ENCODE measurements around the gene MYLK3.

Gene MYLK3

DNA sequence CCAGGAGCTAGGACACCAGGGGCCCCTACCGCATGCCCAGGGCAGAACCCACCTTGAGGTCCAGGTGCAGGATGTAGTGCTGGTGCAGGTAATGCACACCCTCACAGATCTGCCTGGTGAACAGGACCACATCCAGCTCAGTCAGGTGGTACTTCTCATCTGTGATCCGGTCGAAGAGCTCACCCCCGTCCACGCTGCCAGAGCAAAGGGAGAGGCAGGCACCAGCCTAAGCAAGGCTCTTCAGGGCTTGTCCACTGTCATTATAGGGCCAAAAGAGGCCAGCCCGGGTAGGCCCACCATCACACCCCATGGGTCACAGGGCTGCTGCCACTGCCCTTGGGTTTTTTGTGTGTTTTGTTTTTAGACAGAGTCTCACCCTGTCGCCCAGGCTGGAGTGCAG, 21.0 kb downstream of the MYLK3 start:
- DNase-seq = no peak

DNA sequence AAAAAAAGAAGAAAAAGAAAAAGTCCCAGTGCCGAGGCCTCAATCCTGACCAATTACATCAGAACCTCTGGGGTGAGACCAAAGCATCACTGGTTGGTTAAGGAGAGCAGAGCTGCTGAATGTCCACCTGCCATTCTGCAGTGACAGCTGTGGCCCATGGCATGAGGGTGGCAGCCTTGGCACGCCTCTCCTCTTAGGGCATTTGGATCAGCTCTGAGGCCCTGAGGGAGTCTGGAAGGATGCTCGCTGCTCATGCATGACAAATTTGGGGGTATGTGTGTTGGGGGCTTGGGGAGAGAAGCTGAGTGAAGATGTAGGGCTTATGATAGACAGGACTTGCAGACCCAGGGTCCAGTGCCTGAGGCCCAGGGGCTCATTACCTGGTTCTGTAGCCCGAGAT, 26.3 kb downstream of the MYLK3 start:
- no peak for DNase-seq

DNA sequence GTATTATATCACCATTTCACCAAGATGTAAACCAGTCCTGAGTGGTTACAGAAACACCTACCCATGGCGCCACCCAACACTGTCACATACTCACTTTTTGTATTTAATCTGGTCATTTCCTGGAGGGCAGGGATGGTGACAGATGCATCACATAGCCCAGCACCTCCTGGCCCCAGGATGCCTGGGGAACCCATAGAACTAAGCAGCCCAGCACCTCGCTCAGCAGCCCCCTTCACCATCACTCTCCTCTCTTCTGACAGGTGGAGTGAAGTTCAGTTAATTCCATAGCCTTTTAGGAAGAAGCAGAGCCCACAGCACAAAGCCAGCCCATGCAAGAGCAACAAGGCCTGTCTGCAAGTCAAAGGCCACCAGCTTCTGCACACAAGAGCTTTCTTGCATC, 27.5 kb downstream of the MYLK3 start:
- DNase-seq = no peak

DNA sequence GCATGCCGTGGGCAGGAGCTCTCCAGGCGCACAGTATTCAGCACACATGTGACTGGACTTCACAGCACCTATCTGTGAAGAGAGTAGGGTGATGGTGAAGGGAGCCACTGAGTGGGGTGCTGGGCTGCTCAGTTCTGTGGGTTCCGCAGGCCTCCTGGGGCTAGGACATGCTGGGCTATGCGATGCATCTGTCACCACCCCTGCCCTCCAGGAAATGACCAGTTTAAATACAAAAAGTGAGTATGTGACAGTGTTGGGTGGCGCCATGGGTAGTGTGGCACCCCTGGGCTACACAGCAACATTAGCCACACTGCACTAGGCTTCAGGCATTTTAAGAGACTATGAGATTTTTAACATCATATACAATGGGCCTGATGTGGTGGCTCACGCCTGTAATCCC, 28.6 kb downstream of the MYLK3 start:
- DNase-seq = no peak

DNA sequence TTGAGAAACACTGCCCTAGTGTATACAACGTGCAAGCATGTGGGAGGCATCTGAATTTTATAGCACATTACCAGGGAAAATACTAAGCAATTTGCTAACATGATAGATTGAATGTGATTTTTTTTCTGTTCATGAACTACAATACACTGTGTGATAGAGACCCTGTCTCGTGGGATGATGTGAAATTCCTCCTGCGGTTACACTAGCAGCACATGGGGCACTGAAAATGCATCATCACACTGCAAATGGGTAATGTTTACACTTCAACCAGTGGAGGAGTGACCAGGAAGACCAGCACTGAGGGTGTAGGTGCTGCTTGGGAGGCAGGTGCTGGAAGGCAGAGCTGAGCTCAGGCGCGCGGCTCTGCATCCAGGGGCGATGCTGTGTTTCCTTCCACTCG, 29.9 kb downstream of the MYLK3 start:
- DNase-seq = no peak

DNA sequence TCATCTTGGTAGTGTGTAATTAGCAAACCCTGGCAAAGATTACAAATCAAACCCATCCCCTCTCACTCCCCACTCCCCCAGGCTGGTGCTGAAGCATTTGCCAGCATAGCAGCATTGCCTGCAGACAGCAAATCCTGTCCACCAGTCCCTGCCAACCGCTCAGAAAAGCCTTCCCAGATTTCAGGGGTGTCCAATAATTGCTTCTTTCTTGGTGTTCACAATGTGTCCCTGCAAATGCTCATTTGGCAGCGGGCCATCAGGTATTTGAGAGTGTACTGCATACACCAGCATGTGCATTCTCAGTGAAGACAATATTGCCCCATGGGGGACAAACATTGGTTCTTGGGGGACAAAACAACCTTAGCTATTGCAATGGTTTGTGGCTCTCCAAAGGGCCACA, 30.5 kb downstream of the MYLK3 start:
- peak; percentile 29 for DNase-seq

DNA sequence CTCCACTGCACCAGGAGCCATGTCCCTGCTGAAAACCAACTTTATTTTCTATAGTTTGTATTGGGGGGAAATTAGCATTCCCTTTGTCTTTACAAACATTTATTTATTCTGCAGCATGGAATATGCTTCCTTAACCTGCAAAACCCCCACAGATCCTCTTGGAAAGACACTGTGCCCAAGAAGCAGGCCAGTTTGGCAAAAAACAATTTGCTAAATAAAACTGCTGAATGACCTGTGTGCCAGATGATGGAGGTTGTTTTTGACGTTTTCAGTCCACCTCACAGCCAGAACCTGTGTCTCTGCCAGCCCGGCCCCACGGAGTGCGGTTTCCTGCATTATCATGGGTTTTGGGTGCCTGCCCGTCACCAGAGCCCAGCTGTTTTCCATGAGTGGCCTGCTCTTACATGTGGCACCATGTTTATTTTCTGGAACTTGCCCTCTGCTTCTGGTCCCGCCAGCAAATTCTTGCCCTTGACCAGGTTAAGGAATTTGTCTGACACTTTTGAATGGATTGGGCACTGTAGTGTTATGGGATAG, 32.3 kb downstream of the MYLK3 start:
- no peak for DNase-seq

DNA sequence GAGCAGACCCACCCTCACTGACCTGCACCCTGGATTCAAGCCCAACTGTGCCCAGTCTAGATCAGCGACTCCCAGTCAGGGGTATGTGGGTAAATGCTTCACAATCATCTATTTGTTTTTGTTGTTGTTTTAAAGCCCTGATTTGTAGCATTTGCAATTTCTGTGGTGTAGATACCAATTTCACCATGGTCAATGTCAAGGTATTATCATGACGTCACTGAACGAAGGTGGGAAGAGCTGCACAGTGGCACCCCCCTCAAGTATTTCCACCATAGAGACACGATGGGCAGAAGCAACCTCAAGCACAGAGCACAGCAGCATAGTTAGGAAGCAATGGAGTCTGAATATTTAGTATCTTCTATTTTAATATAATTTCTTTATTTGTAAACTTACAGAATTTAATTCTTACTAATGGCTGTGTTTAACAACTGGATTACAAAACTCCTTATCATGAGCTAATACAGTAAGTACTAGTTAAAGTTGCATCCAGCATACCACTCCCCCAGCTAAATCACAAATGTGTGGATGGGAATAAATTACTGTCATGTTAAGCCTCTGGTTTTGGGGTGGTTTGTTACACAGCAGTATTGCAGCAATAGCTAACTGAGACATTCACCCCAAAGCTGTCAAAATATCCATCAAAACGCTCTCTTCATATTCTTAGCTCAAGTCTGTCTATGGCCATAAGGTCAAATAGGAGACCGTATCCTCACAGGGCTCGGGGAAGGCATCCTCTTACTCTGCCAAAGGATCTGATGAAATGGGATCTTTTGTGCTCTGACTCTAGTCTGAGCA, 33.1 kb downstream of the MYLK3 start:
- no peak for DNase-seq

DNA sequence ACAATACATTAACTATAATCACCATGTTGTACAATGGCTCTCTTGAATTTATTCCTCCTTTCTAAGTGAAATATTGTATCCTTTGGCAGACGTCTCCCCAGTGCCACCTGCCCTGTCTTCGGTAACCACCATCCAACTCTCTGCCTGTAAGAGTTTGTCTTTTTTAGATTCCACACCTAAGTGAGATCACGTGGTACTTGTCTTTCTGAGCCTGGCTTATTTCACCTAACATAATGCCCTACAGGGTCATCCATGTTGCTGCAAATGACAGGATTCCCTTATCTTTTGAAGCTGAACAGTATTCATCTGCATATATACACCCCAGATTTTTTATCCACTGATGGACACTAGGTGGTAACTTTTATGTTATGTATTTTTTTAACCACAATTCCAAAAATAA, 34.5 kb downstream of the MYLK3 start:
- no peak for DNase-seq

DNA sequence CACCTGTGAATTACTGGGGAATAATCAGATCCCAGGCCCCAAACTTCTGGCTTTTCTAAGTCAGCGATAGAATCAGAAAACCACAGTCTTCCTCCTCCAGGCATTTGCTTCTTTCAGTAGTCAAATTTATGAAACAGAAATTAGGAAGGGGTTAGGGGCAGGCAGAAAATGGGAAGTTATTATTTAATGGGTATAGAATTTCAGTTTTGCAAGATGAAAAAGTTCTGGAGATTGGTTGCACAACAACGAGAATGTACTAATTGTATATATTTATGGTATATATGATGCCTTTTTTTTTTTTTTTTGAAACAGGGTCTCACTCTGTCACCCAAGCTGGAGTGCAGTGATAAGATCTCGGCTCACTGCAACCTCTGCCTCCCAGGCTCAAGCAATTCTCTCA, 35.2 kb downstream of the MYLK3 start:
- no peak for DNase-seq

DNA sequence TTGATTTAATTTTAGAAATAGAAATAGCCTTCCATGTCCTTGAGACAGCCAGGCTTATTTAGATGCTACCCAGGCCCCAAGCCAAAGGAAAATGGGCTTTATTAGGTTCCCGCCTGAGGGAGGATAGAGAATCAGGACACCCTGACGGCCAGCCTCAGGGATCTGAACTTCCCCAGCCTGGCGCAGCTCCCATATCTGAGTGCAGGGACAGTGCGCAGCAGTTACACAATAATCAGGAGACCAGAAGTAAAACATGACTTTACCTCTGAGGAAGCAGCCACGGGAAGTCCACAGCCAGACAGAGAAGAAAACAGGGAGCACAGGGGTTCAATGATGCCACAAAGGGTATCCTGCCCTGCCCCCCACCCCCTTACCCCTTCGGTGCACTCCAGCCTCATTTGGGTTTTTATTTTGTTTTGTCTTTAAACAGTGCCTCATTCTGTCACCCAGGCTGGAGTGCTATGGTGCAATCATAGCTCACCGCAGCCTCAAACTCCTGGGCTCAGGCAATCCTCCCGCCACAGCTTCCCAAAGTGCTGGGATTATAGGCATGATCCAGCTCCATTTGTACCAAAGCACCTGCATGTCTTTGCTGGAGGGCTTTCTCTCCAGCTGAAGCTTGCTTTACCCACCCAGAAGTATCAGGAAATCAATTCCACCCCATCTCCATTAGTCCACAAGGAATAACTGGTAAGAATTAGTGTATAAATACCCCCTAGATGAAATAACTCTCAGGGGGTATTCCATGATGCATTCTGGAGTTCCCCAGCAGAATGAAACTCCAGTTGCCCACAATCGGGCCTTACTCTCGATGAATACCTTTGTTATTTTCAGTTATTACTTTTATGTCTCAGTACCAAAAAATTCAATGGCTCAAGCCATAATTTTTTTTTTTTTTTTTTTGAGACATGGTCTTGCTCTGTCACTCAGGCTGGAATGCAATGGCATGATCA, 36.8 kb downstream of the MYLK3 start:
- no peak for DNase-seq

DNA sequence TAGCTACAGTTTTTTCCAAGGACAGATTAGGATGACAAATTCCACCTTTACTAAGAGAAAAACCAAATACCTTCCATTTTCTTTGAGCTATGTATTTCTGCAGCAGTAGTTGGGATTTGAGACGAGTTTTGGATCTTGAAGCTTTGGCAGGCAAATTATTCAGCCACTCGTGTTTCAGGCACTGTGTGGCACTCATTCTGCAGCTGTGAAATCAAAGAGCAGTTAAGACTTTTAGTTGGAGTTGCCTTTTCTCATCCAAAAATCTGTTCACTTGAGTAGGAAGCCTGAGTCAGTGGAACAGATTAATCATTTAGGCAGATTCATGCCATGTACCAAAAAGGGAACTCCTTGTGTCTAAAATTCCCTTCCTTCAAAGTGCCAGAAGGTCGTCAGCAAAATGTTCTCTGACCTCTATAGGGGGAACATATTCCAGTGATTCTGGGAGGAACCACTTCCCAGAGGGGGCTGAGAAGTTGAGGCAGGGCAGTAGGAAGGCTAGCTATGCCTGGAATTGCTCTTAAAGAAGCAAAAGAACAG, 38.6 kb downstream of the MYLK3 start:
- DNase-seq = no peak

DNA sequence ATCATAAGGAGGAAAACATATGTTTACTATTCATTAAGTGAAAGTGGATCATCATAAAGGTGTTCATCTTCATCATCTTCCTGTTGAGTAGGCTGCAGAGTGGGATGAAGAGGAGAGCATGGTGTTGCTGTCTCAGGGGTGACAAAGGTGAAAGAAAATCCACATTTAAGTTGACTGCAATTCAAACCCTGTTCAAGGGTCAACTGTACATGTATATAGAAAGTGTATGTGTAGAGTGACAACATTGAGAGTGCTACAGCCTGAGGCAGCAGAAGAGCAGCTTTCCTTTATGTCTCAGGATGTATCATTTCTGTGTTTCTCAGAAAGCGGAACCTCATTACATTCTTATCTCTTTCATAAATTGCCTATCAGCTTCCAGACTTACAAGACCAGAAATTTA, 41.5 kb downstream of the MYLK3 start:
- DNase-seq = no peak

DNA sequence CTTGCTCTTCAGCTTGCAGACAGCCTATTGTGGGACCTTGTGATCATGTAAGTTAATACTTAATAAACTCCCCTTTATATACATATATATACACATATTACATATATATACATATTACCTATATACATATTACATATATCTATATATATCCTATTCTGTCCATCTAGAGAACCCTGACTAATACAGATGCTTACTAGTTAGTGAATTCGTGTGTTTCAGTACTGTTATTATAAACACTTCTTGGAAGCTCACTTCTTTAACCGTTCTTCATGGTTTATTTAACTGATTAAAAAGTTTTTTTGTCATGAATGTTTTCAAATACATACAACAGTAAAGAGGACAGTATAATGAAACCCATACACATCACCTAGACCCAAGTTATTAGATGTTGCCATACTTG, 46.1 kb downstream of the MYLK3 start:
- DNase-seq = no peak

DNA sequence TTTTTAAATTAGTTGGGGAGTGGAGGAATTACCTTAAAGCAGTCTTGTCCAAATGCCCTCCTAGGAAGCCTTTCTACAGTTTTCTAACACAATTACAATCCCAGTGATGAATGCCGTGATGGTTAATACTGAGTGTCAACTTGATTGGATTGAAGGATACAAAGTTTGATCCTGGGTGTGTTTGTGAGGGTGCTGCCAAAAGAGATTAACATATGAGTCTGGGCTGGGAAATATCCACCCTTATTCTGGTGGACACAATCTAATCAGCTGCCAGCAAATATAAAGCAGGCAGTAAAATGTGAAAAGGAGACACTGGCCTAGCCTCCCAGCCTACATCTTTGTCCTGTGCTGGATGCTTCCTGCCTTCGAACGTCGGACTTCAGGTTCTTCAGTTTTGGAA, 46.5 kb downstream of the MYLK3 start:
- DNase-seq = no peak

DNA sequence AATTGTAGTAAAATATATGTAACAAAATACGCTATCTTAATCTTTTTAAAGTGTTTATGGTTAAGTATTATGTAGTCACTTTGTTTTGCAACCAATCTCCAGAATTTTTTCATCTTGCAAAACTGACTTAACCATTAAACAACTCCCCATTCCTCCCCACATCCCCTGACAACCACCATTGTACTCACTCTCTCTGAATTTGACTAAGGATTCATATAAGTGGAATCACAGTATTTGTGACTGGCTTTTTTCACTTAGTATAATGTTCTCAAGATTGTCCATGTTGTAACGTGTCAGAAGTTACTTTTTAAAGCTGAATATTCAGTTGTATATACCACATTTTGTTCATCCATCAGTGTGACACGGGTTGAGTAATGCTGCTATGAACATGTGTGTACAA, 48.1 kb downstream of the MYLK3 start:
- no peak for DNase-seq

DNA sequence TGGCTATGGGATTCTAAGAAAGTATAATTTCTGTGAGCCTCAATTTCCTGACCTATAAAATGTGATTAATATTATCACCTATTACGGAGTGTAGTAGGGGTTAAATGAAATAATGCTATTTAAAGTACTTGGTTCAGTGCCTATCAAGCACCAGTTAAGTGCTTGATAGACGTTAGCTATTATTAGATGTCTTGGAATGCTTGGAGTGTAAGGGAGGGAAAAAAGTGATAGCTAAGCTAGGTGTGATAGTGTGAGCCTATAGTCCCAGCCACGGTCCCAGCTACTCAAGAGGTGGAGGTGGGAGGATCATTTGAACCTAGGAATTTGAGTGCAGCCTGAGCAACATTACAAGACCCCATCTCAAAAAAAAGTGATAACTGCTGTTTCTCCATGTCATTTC, 51.2 kb downstream of the MYLK3 start:
- DNase-seq = no peak

DNA sequence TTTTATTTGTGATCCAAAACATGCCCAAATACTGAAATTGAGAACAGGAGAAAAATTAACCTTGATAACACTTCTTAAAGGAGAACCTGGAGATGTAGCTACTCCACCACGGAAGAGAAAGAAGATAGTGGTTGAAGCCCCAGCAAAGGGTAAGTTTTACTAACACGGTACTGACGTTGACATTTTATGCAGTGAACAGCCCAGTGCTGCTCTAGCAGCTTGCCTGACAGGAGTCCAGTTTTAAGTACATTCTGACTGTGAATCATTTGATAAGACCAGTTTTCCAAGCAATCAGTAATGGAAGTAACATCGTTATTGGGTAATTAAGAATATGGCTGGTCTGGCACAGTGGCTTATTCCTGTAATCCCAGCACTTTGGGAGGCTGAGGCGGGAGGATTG, 52.2 kb downstream of the MYLK3 start:
- DNase-seq = no peak

DNA sequence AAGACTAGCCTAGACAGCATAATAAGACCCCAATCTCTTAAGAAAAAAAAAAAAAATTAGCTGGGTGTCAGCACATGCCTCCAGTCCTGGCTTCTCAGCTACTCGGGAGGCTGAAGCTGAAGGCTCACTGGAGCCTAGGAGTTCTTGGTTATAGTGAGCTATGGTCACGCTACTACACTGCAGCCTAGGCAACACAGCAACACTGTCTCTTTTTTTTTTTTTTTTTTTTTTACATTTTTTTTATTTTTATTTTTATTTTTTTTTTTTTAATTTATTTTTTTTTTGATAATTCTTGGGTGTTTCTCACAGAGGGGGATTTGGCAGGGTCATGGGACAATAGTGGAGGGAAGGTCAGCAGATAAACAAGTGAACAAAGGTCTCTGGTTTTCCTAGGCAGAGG, 54.5 kb downstream of the MYLK3 start:
- no peak for DNase-seq

DNA sequence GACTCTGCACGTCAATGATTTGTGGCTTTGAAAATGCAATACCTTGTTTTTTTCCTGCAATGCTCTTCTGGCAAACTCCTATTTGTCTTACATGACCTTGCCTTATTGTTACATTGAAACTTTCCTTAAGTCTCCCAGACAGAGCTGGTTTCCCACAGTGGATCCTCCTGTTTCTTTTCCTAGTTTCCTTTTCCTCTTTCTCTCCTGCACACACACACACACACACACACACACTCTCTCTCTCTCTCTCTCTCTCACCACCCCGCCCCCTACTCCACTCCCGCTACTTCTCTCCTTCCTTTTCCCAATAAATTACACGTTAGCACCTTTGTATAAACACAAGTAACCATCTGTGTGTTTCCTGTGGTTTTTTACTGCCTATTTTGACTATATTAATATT, 56.4 kb downstream of the MYLK3 start:
- DNase-seq = no peak

DNA sequence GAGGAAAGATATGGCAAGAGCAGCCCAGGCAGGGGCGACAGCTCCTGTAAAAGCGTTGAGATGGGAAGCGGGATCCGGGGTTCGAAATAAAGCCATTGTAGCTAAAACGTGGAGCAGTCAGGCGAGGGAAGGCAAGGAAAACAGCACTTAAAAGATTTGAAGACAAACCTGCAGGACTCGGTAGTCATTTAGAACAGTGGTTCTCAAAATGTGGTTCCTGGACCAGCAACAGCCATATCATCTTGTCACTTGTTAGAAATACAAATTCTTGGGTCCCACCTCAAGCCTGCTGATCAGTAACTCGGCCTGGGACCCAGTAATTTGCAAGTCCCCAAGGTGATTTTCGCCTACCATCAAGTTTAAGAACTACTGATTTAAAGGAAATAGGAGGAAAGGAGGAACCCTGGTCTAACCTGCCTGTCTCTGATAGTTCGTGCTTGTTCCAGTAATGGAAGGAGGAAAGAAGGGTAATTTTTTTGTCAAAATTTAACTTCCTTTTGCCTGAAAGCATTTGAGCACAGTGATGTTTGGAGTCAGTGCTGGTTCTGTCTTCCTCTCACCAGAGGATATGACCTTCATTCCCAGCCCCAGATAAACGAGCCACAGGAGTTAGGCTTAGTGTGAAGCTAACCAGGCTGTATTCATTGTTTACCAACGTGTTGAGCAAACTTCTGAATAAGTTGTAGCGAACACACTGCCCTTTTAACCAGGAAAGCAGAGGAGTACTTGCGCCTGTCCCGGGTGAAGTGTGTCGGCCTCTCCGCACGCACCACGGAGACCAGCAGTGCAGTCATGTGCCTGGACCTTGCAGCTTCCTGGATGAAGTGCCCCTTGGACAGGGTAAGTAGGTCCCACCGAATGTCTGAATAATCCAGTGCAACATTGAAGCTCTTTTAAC, 57.6 kb downstream of the MYLK3 start:
- no peak for DNase-seq
